CD4-positive, alpha-beta T cell (primary cell): ENCODE results near the gene ING3. TPM values are rescaled to one million over a fixed set of nuclear protein-coding genes. Genes with fewer than 3 reads are reported as not detected.

Source experiments
- ATAC-seq: fragments of 200-7000 bp; cut with Tn5 transposase; one replicate; pipeline ENCODE4 v1.10.0; 2022; ENCODE audit warnings: mild to moderate bottlenecking; ENCODE audit not compliant: poor library complexity
- CTCF ChIA-PET: fragments of 350-600 bp; sonication (Branson Sonifier 250); formaldehyde crosslinking; loops from one replicate; lab custom pipeline; 2021; ENCODE audit warnings: antibody characterized with exemption, inconsistent platforms; lab: Charles Lee
- POLR2A ChIA-PET: fragments of 350-600 bp; sonication (Branson Sonifier 250); formaldehyde crosslinking; loops from one replicate; lab custom pipeline; 2021; ENCODE audit warnings: antibody characterized with exemption, inconsistent platforms; lab: Charles Lee
- DNase-seq, 14 experiments: peaks; one replicate each; pipeline ENCODE4 v3.0.0-alpha.2; 2013 to 2020; ENCODE audit warnings: mixed read lengths in 2 of 14
- H3K27ac ChIP-seq, 2 donors: one replicate each; pipeline versions ENCODE4 v1.5.1 to v1.7.0; 2013; ENCODE audit warnings: low read length in 2 of 2, low read depth in 1 of 2, mild to moderate bottlenecking in 1 of 2
- H3K27me3 ChIP-seq, 2 experiments: 1 replicate in 1 of 2; 2 replicates in 1 of 2; pipeline versions ENCODE4 v1.6.1 to v1.7.0; 2013; ENCODE audit warnings: low read length in 2 of 2, control low read depth in 1 of 2, mild to moderate bottlenecking in 1 of 2, moderate library complexity in 1 of 2; ENCODE audit not compliant: insufficient read depth in 2 of 2, control insufficient read depth in 1 of 2
- H3K36me3 ChIP-seq: one replicate; pipeline ENCODE4 v1.6.1; 2013; ENCODE audit warnings: low read length, control low read depth; ENCODE audit not compliant: insufficient read depth
- H3K4me1 ChIP-seq: one replicate; pipeline ENCODE4 v1.6.1; 2013; ENCODE audit warnings: low read length, control low read depth; ENCODE audit not compliant: insufficient read depth
- H3K4me3 ChIP-seq: one replicate; pipeline ENCODE4 v1.5.1; 2013; ENCODE audit warnings: mild to moderate bottlenecking, low read length, moderate library complexity
- H3K9me3 ChIP-seq, 2 experiments: 1 replicate in 1 of 2; 2 replicates in 1 of 2; pipeline versions ENCODE4 v1.6.1 to v1.7.0; 2013; ENCODE audit warnings: low read length in 2 of 2, mild to moderate bottlenecking in 2 of 2, control low read depth in 1 of 2, moderate library complexity in 1 of 2; ENCODE audit not compliant: control insufficient read depth in 1 of 2, insufficient read depth in 1 of 2
- H3K27ac Mint-ChIP-seq: one replicate; pipeline ENCODE4 v1.8.0; 2020; ENCODE audit warnings: mixed read lengths
- H3K27me3 Mint-ChIP-seq: one replicate; pipeline ENCODE4 v1.8.0; 2021; ENCODE audit warnings: mixed read lengths
- H3K36me3 Mint-ChIP-seq: one replicate; pipeline ENCODE4 v1.8.0; 2021; ENCODE audit warnings: low read depth, mixed read lengths
- H3K4me1 Mint-ChIP-seq: one replicate; pipeline ENCODE4 v1.8.0; 2021; ENCODE audit warnings: low read depth, mixed read lengths
- H3K4me3 Mint-ChIP-seq: one replicate; pipeline ENCODE4 v1.8.0; 2020; ENCODE audit warnings: mild to moderate bottlenecking, mixed read lengths
- H3K9me3 Mint-ChIP-seq: one replicate; pipeline ENCODE4 v1.8.0; 2020; ENCODE audit warnings: mixed read lengths
- intact Hi-C, 2 experiments: fragments of 100-400 bp; cut with DNase I in 1 of 2; cut with micrococcal nuclease in 1 of 2; formaldehyde crosslinking; loops; one replicate each; pipeline versions ENCODE4 v1.15.1 to v1.9.0; 2023 to 2025; cut with DNase I, micrococcal nuclease
- total RNA-seq, 174 experiments: library from RNA in 2 of 174; stranded (reverse) in 2 of 174; gene quantifications; one replicate each; pipeline ENCODE4 v1.2.3 and lab custom pipeline; 2021 to 2026
- TF ChIP-seq, protein P1 (sequence below): fragments of 200-600 bp; IDR thresholded peaks from one replicate; pipeline ENCODE4 v1.8.0; 2022; ENCODE audit warnings: antibody characterized with exemption, mild to moderate bottlenecking

The ING3 gene
- total RNA-seq, 2 experiments from 2014 or later = 37.9 to 39.3 TPM

DNA sequence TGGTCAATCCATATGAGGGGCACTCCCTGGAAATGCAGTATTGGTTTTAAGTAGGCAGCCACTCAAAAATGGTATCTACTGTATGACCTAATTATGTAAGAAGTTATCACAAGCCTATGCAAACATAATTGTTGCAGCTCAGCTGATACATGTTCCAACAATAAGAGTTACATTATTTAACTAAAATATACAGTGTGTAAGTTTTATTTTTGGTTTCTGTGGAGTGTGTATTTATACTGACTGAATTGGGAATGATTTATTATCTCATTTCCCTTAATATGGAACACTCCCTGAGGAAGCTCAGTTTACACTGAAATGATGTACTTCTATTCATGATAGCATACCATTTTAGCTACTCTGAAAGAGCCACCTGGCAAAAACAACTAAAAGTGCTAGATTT, 2.6 kb upstream of the ING3 start:
- H3K27me3 Mint-ChIP-seq = peaks cover 14% of the 10 kb centered on the region
- H3K36me3 Mint-ChIP-seq = peaks cover 22% of the 10 kb centered on the region
- POLR2A ChIA-PET = no interaction called here
- H3K9me3 Mint-ChIP-seq = no peaks in the 10 kb centered on the region
- DNase-seq = no peak
- H3K36me3 ChIP-seq = no peaks in the 10 kb centered on the region
- H3K27ac ChIP-seq = no peak overlapping the region
- H3K9me3 ChIP-seq = no peaks in the 10 kb centered on the region
- no peak overlapping the region for H3K4me3 ChIP-seq
- ATAC-seq = no peak
- H3K4me3 Mint-ChIP-seq = peak overlapping the region; percentile 67
- H3K4me1 Mint-ChIP-seq = peaks cover 28% of the 10 kb centered on the region
- peaks cover 0 to 3% of the 10 kb centered on the region in 2 experiments for H3K27me3 ChIP-seq
- peaks cover 5% of the 10 kb centered on the region for H3K4me1 ChIP-seq
- intact Hi-C loops = loop anchor here in 1 of 2 experiments (5.0 kb wide), 1 partner anchor 156 kb away; no protein-coding TSS in a partner anchor
- CTCF ChIA-PET = interaction anchor here (1.2 kb wide), 2 partner anchors 40 to 448 kb away, joined by 3 read pairs; partner anchors contain the start of gene FAM3C
- TF ChIP-seq, protein P1, sequence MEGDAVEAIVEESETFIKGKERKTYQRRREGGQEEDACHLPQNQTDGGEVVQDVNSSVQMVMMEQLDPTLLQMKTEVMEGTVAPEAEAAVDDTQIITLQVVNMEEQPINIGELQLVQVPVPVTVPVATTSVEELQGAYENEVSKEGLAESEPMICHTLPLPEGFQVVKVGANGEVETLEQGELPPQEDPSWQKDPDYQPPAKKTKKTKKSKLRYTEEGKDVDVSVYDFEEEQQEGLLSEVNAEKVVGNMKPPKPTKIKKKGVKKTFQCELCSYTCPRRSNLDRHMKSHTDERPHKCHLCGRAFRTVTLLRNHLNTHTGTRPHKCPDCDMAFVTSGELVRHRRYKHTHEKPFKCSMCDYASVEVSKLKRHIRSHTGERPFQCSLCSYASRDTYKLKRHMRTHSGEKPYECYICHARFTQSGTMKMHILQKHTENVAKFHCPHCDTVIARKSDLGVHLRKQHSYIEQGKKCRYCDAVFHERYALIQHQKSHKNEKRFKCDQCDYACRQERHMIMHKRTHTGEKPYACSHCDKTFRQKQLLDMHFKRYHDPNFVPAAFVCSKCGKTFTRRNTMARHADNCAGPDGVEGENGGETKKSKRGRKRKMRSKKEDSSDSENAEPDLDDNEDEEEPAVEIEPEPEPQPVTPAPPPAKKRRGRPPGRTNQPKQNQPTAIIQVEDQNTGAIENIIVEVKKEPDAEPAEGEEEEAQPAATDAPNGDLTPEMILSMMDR = no peak
- H3K27ac Mint-ChIP-seq = no peak overlapping the region

DNA sequence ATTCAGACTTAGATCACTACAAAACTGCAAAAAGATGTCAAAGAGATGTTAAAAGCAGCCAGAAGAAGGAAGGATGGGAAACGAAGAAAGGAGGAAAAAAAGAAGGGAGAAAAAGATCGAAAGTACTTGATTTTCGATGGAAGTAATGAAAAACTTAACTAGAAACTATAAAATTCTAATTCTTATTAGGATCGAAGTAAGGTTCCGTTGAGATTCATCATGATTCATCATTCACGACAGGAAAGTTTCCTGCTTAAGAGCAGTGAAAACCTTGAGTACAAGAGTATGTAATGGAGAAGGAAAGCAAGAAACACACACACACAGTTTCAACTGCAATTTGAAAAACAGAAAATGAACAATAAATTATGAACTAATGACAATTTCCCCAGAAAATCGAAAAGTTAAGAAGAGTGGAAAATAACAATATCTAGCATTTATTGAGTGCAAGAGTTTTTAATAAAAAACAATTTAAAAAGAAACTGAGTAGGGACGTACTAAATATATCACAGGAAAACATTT, 1.1 kb upstream of the ING3 start:
- Mint-ChIP-seq H3K27ac (peak overlapping the region; percentile 96), H3K9me3 (no peaks in the 10 kb centered on the region), H3K4me3 (peak overlapping the region; percentile 98), H3K36me3 (peaks cover 36% of the 10 kb centered on the region), H3K4me1 (peaks cover 28% of the 10 kb centered on the region), H3K27me3 (peaks cover 14% of the 10 kb centered on the region)
- no peaks in the 10 kb centered on the region for H3K9me3 ChIP-seq
- peak in 1 of 14 experiments; percentile 14 for DNase-seq
- H3K4me3 ChIP-seq = peak overlapping the region; percentile 71
- TF ChIP-seq, protein P1 = no peak
- H3K27ac ChIP-seq = no peak overlapping the region
- ChIA-PET CTCF (no interaction called here), POLR2A (no interaction called here)
- H3K27me3 ChIP-seq = peaks cover 0 to 3% of the 10 kb centered on the region in 2 experiments
- intact Hi-C loops = loop anchor here in 1 of 2 experiments (5.0 kb wide), 1 partner anchor 157 kb away; no protein-coding TSS in a partner anchor
- peaks cover 13% of the 10 kb centered on the region for H3K36me3 ChIP-seq
- peaks cover 5% of the 10 kb centered on the region for H3K4me1 ChIP-seq
- no peak for ATAC-seq

DNA sequence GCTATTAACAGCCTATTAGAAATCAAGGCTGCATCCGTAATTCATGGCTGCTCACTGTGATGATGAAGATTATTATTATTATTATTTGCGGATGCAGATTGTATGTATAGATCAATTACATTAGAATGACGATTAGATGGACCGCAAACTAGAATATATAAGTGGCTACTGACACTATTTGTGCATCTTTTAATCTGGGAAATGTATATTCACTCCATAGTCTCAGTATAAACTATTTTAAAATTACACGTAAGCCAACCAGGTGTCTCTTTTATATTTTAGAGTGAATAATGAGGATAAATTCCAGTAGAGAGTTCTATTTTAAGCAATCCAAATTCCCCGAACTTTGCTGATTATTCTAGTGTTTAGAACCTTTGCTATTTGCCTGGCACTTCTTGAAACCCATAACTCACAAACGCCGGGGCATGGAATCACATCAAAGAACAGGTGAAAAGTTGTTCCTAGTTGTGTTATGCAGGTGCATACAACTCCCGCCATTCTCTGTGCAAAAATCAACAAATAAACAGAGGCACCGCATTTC, 509 bp upstream of the ING3 start:
- Mint-ChIP-seq H3K27me3 (peaks cover 11% of the 10 kb centered on the region), H3K4me1 (peaks cover 28% of the 10 kb centered on the region), H3K4me3 (peak overlapping the region; percentile 98), H3K9me3 (no peaks in the 10 kb centered on the region), H3K27ac (peak overlapping the region; percentile 96), H3K36me3 (peaks cover 42% of the 10 kb centered on the region)
- Histone ChIP-seq H3K9me3 (no peaks in the 10 kb centered on the region), H3K36me3 (peaks cover 18% of the 10 kb centered on the region), H3K4me1 (peaks cover 5% of the 10 kb centered on the region), H3K27ac (peak overlapping the region in 1 of 2 donors; percentile 50), H3K27me3 (peaks cover 0 to 3% of the 10 kb centered on the region in 2 experiments), H3K4me3 (peak overlapping the region; percentile 71)
- ChIA-PET POLR2A (interaction anchor here (0.6 to 1.9 kb wide), 12 partner anchors 10 to 155 kb away, joined by 3 to 10 read pairs (median 5); partner anchors contain the start of gene CPED1), CTCF (no interaction called here)
- TF ChIP-seq, protein P1 = no peak
- intact Hi-C loops = loop anchor here (5.0 kb wide), 2 partner anchors 143 to 158 kb away; no protein-coding TSS in a partner anchor
- DNase-seq (peak in 2 of 14 experiments; percentile 6 to 7), ATAC-seq (no peak)
